ENCODE data around the gene KSR2. TPM values are rescaled to one million over a fixed set of nuclear protein-coding genes. Genes with fewer than 3 reads are reported as not detected.

KSR2 gene
- total RNA-seq, 1 donor from 2014 or later: under 0.01 TPM

GRCh38 chr12:117622087-117622486 lies 346.7 kb downstream of the KSR2 start:
- no peaks in the 10 kb centered on the region for H3K27me3 ChIP-seq (ENCODE audit: control insufficient read depth in 3 of 3, insufficient read depth in 3 of 3, low read length in 3 of 3)

GRCh38 chr12:117607778-117608177 lies 361.0 kb downstream of the KSR2 start:
- no peak overlapping the region for H3K4me3 ChIP-seq (ENCODE audit: low read length in 3 of 3)
- H3K9ac ChIP-seq (ENCODE audit: low read depth in 1 of 3, low read length in 3 of 3): no peak overlapping the region
- H3K27me3 ChIP-seq (ENCODE audit: control insufficient read depth in 3 of 3, insufficient read depth in 3 of 3, low read length in 3 of 3): peaks cover 0 to 11% (median 7%) of the 10 kb centered on the region in 3 donors
- H3K36me3 ChIP-seq (ENCODE audit: control insufficient read depth in 3 of 3, insufficient read depth in 3 of 3, low read length in 3 of 3): no peaks in the 10 kb centered on the region
- no peaks in the 10 kb centered on the region for H3K9me3 ChIP-seq (ENCODE audit: control insufficient read depth in 3 of 3, low read length in 3 of 3)
- no peaks in the 10 kb centered on the region for H3K4me1 ChIP-seq (ENCODE audit: control insufficient read depth in 3 of 3, insufficient read depth in 3 of 3, low read length in 3 of 3)
- no peak overlapping the region for H3K27ac ChIP-seq (ENCODE audit: low read depth, low read length)

More at GRCh38 chr12:117622087-117622486, 346.7 kb downstream of the KSR2 start:
- Histone ChIP-seq H3K27ac (ENCODE audit: low read depth, low read length) (no peak overlapping the region), H3K9ac (ENCODE audit: low read depth in 1 of 3, low read length in 3 of 3) (no peak overlapping the region), H3K36me3 (ENCODE audit: control insufficient read depth in 3 of 3, insufficient read depth in 3 of 3, low read length in 3 of 3) (no peaks in the 10 kb centered on the region), H3K4me1 (ENCODE audit: control insufficient read depth in 3 of 3, insufficient read depth in 3 of 3, low read length in 3 of 3) (no peaks in the 10 kb centered on the region), H3K4me3 (ENCODE audit: low read length in 3 of 3) (no peak overlapping the region), H3K9me3 (ENCODE audit: control insufficient read depth in 3 of 3, low read length in 3 of 3) (no peaks in the 10 kb centered on the region)

- Histone ChIP-seq H3K4me3 (ENCODE audit: low read length in 3 of 3) (no peak overlapping the region), H3K9me3 (ENCODE audit: control insufficient read depth in 3 of 3, low read length in 3 of 3) (no peaks in the 10 kb centered on the region)
Measured at GRCh38 chr12:117606945-117607344, 361.8 kb downstream of the KSR2 start.

DNA sequence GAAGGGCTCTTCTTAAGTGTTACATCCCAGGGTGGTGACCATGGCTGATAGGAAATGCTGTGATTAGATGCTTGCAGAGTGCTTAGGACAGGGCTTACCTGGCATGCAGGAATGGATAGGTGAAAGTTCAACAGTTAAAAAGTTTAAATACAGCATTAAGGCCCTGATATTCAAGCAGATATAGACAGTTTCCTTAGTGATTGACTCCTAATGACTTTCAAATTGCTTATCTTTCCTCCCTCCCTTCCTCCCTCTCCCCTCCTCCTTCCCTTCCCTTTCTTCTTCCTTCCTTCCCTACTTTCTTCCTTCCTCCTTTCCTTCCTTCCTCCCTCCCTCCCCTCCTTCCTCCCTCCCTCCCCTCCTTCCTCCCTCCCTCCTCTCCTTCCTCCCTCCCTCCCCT lies 362.8 kb downstream of the KSR2 start:
- Histone ChIP-seq H3K27me3 (ENCODE audit: control insufficient read depth in 3 of 3, insufficient read depth in 3 of 3, low read length in 3 of 3) (peaks cover 0 to 11% (median 7%) of the 10 kb centered on the region in 3 donors), H3K4me3 (ENCODE audit: low read length in 3 of 3) (no peak overlapping the region), H3K9me3 (ENCODE audit: control insufficient read depth in 3 of 3, low read length in 3 of 3) (no peaks in the 10 kb centered on the region), H3K36me3 (ENCODE audit: control insufficient read depth in 3 of 3, insufficient read depth in 3 of 3, low read length in 3 of 3) (no peaks in the 10 kb centered on the region), H3K4me1 (ENCODE audit: control insufficient read depth in 3 of 3, insufficient read depth in 3 of 3, low read length in 3 of 3) (no peaks in the 10 kb centered on the region), H3K27ac (ENCODE audit: low read depth, low read length) (no peak overlapping the region), H3K9ac (ENCODE audit: low read depth in 1 of 3, low read length in 3 of 3) (no peak overlapping the region)

More at GRCh38 chr12:117606945-117607344, 361.8 kb downstream of the KSR2 start:
- Histone ChIP-seq H3K4me1 (ENCODE audit: control insufficient read depth in 3 of 3, insufficient read depth in 3 of 3, low read length in 3 of 3) (no peaks in the 10 kb centered on the region), H3K36me3 (ENCODE audit: control insufficient read depth in 3 of 3, insufficient read depth in 3 of 3, low read length in 3 of 3) (no peaks in the 10 kb centered on the region), H3K9ac (ENCODE audit: low read depth in 1 of 3, low read length in 3 of 3) (no peak overlapping the region), H3K27me3 (ENCODE audit: control insufficient read depth in 3 of 3, insufficient read depth in 3 of 3, low read length in 3 of 3) (peaks cover 0 to 11% (median 7%) of the 10 kb centered on the region in 3 donors), H3K27ac (ENCODE audit: low read depth, low read length) (no peak overlapping the region)

- Histone ChIP-seq H3K4me1 (ENCODE audit: control insufficient read depth in 3 of 3, insufficient read depth in 3 of 3, low read length in 3 of 3) (no peaks in the 10 kb centered on the region), H3K36me3 (ENCODE audit: control insufficient read depth in 3 of 3, insufficient read depth in 3 of 3, low read length in 3 of 3) (no peaks in the 10 kb centered on the region), H3K9ac (ENCODE audit: low read depth in 1 of 3, low read length in 3 of 3) (no peak overlapping the region), H3K27ac (ENCODE audit: low read depth, low read length) (no peak overlapping the region), H3K27me3 (ENCODE audit: control insufficient read depth in 3 of 3, insufficient read depth in 3 of 3, low read length in 3 of 3) (peaks cover 0 to 16% (median 15%) of the 10 kb centered on the region in 3 donors), H3K9me3 (ENCODE audit: control insufficient read depth in 3 of 3, low read length in 3 of 3) (no peaks in the 10 kb centered on the region), H3K4me3 (ENCODE audit: low read length in 3 of 3) (no peak overlapping the region)
Measured at GRCh38 chr12:117603316-117604113, 365.3 kb downstream of the KSR2 start.

DNA sequence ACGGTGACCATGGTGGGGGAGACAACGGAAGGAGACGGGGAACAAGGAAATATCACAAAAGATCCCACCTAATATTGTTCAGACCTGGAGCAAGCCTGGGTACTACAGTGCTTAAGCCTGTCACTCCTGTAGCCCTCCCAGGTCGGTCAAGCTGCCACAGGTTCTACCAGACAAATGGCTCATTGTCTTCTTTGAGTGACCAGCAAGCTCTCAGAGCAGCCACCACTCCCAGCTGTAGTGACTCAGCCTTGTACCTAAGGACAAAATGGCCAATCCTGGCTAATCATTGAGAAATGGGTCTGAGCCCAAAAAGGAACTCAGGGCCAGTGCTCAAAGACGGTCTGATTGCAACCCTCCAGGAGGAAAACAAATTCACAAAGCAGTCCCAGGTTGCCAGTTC lies 368.9 kb downstream of the KSR2 start:
- no peak overlapping the region for H3K4me3 ChIP-seq (ENCODE audit: low read length in 3 of 3)
- no peaks in the 10 kb centered on the region for H3K36me3 ChIP-seq (ENCODE audit: control insufficient read depth in 3 of 3, insufficient read depth in 3 of 3, low read length in 3 of 3)
- no peaks in the 10 kb centered on the region for H3K9me3 ChIP-seq (ENCODE audit: control insufficient read depth in 3 of 3, low read length in 3 of 3)
- no peak overlapping the region for H3K27ac ChIP-seq (ENCODE audit: low read depth, low read length)
- peaks cover 0 to 10% (median 4%) of the 10 kb centered on the region in 3 donors for H3K27me3 ChIP-seq (ENCODE audit: control insufficient read depth in 3 of 3, insufficient read depth in 3 of 3, low read length in 3 of 3)
- H3K9ac ChIP-seq (ENCODE audit: low read depth in 1 of 3, low read length in 3 of 3): no peak overlapping the region
- H3K4me1 ChIP-seq (ENCODE audit: control insufficient read depth in 3 of 3, insufficient read depth in 3 of 3, low read length in 3 of 3): no peaks in the 10 kb centered on the region

DNA sequence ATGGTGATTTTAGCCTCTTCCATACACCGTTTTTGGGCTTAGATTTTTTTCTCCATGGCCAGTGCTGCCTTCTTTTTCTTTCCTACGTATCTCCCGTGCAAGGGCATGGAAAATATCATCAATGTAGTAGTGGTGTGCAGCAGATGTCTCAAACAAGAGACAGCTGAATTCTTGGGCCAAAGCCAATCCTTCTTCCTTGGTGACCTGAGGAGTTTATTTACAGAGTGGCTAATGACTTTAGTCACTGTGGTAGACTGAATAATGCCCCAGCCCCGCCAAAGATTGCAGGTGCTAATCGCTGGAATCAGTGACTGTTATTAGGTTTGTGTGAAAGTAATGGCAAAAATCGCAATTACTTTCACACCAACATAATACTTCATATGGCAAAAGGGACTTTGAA lies 371.8 kb downstream of the KSR2 start:
- Histone ChIP-seq H3K27me3 (ENCODE audit: control insufficient read depth in 3 of 3, insufficient read depth in 3 of 3, low read length in 3 of 3) (peaks cover 0 to 14% (median 9%) of the 10 kb centered on the region in 3 donors), H3K4me1 (ENCODE audit: control insufficient read depth in 3 of 3, insufficient read depth in 3 of 3, low read length in 3 of 3) (no peaks in the 10 kb centered on the region), H3K9me3 (ENCODE audit: control insufficient read depth in 3 of 3, low read length in 3 of 3) (no peaks in the 10 kb centered on the region)

DNA sequence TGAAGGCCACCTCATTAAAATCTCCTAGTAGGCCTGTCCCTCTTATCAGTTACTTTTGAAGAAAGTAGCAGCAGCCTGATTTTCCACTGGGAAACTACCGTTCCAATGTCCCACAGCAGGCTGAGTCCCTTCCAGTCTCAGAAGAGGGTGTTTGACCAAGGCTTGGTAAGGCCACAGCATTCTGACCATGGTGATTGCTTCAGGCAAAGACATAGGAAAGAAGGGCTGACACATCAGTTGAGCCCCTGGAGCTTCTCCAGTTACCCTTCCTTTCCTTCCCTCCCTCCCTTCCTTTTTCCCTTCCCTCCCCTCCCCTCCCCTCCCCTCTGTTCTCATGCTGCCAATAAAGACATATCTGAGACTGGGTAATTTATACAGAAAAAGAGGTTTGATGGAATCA lies 373.0 kb downstream of the KSR2 start:
- no peak overlapping the region for H3K4me3 ChIP-seq (ENCODE audit: low read length in 3 of 3)
- H3K9me3 ChIP-seq (ENCODE audit: control insufficient read depth in 3 of 3, low read length in 3 of 3): peaks cover 0 to under 1% (median 0%) of the 10 kb centered on the region in 3 donors
- peaks cover 3 to 14% (median 9%) of the 10 kb centered on the region in 3 donors for H3K27me3 ChIP-seq (ENCODE audit: control insufficient read depth in 3 of 3, insufficient read depth in 3 of 3, low read length in 3 of 3)
- H3K27ac ChIP-seq (ENCODE audit: low read depth, low read length): no peak overlapping the region
- H3K36me3 ChIP-seq (ENCODE audit: control insufficient read depth in 3 of 3, insufficient read depth in 3 of 3, low read length in 3 of 3): no peaks in the 10 kb centered on the region
- H3K9ac ChIP-seq (ENCODE audit: low read depth in 1 of 3, low read length in 3 of 3): no peak overlapping the region
- H3K4me1 ChIP-seq (ENCODE audit: control insufficient read depth in 3 of 3, insufficient read depth in 3 of 3, low read length in 3 of 3): no peaks in the 10 kb centered on the region

More for the DNA sequence above, 371.8 kb downstream of the KSR2 start:
- H3K9ac ChIP-seq (ENCODE audit: low read depth in 1 of 3, low read length in 3 of 3): no peak overlapping the region
- H3K27ac ChIP-seq (ENCODE audit: low read depth, low read length): no peak overlapping the region
- H3K36me3 ChIP-seq (ENCODE audit: control insufficient read depth in 3 of 3, insufficient read depth in 3 of 3, low read length in 3 of 3): no peaks in the 10 kb centered on the region
- no peak overlapping the region for H3K4me3 ChIP-seq (ENCODE audit: low read length in 3 of 3)

GRCh38 chr12:117594481-117594880 lies 374.3 kb downstream of the KSR2 start:
- no peaks in the 10 kb centered on the region for H3K4me1 ChIP-seq (ENCODE audit: control insufficient read depth in 3 of 3, insufficient read depth in 3 of 3, low read length in 3 of 3)

DNA sequence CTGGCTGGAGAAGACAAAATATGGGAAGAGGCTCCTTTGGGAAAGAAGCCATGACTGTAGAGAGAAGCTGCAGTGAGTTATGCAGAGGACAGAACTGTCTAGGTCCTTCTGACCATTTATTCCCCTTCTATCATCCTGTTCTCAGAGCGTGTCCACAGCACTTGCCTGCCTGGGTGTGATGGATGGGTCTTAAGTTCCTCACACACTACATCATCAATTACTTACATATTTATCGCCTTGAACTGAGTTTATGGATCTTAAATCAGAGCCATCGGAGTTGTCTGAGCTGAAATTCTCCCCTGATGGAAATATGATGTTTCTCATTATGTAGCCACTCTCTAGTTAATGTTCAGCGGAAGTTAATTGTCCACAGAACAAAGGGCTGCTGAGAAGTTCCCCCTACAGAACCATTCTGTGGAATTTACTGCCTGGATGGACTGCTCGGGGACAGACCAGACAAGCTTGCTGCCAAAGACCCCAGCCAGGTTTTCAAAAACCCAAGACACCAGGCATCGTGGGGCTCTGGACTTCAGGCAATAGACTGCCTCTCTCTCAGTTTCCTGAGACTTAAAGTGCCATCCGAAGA lies 374.9 kb downstream of the KSR2 start:
- no peak overlapping the region for H3K4me3 ChIP-seq (ENCODE audit: low read length in 3 of 3)
- no peaks in the 10 kb centered on the region for H3K36me3 ChIP-seq (ENCODE audit: control insufficient read depth in 3 of 3, insufficient read depth in 3 of 3, low read length in 3 of 3)
- no peak overlapping the region for H3K9ac ChIP-seq (ENCODE audit: low read depth in 1 of 3, low read length in 3 of 3)
- H3K27ac ChIP-seq (ENCODE audit: low read depth, low read length): no peak overlapping the region
- no peaks in the 10 kb centered on the region for H3K4me1 ChIP-seq (ENCODE audit: control insufficient read depth in 3 of 3, insufficient read depth in 3 of 3, low read length in 3 of 3)
- peaks cover 0 to 5% (median 0%) of the 10 kb centered on the region in 3 donors for H3K9me3 ChIP-seq (ENCODE audit: control insufficient read depth in 3 of 3, low read length in 3 of 3)
- H3K27me3 ChIP-seq (ENCODE audit: control insufficient read depth in 3 of 3, insufficient read depth in 3 of 3, low read length in 3 of 3): peaks cover 3 to 6% (median 5%) of the 10 kb centered on the region in 3 donors

More at GRCh38 chr12:117594481-117594880, 374.3 kb downstream of the KSR2 start:
- Histone ChIP-seq H3K27me3 (ENCODE audit: control insufficient read depth in 3 of 3, insufficient read depth in 3 of 3, low read length in 3 of 3) (peaks cover 3 to 10% (median 9%) of the 10 kb centered on the region in 3 donors), H3K4me3 (ENCODE audit: low read length in 3 of 3) (no peak overlapping the region), H3K27ac (ENCODE audit: low read depth, low read length) (no peak overlapping the region), H3K36me3 (ENCODE audit: control insufficient read depth in 3 of 3, insufficient read depth in 3 of 3, low read length in 3 of 3) (no peaks in the 10 kb centered on the region), H3K9ac (ENCODE audit: low read depth in 1 of 3, low read length in 3 of 3) (no peak overlapping the region), H3K9me3 (ENCODE audit: control insufficient read depth in 3 of 3, low read length in 3 of 3) (peaks cover 0 to 5% (median 0%) of the 10 kb centered on the region in 3 donors)

Data from skeletal muscle tissue (tissue), 4 donors.